Jurkat, Clone E6-1 (cell line): ENCODE measurements around the gene MGAT1.
A peak's percentile ranks its signal among the peaks of the same experiment; 100 is the strongest.

Experiments used
- DNase-seq: peaks from one replicate; pipeline ENCODE4 v3.0.0-alpha.2; 2011; ENCODE audit warnings: low read depth, low spot score
- H3K4me3 ChIP-seq: 2 replicates; pipeline ENCODE4 v1.5.1; 2011; ENCODE audit warnings: mild to moderate bottlenecking, low read length, control low read depth, moderate library complexity

The MGAT1 gene

DNA sequence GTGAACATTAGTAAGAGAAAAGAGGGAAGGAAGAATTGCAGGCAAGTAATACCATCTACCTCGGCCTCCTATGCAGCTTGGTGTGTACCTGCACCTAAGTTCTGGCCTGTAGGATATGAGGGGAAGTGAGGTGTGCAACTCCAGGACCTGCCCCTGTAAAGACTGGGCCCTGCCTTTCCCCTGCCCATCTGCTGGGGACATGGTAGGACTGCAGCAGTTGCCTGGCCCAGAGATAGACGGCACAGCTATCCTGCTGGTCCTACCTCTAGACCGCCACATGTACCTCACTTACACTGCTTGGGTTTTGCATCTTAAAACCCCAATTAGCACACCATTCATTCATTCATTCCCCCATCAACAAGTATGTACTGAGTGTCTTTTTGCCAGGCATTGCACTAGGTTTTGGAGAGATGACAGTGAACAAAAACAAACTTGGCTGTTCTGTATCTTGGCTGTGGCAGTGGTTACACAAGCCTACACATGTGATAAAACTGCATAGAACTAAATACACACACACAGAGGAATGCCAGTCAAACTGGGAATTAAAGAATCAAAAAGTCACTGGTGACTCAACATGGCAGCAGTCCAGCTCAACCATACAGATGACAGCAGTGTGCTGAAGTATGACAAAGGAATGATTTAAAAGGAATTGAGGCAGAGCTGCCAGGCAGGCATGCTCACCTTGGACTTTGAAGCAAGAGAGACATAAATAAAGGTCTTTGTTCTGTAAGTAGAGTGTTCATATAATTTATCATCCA lies 23.3 kb upstream of the MGAT1 start:
- no peak for DNase-seq
- H3K4me3 ChIP-seq, result no peak overlapping the region

DNA sequence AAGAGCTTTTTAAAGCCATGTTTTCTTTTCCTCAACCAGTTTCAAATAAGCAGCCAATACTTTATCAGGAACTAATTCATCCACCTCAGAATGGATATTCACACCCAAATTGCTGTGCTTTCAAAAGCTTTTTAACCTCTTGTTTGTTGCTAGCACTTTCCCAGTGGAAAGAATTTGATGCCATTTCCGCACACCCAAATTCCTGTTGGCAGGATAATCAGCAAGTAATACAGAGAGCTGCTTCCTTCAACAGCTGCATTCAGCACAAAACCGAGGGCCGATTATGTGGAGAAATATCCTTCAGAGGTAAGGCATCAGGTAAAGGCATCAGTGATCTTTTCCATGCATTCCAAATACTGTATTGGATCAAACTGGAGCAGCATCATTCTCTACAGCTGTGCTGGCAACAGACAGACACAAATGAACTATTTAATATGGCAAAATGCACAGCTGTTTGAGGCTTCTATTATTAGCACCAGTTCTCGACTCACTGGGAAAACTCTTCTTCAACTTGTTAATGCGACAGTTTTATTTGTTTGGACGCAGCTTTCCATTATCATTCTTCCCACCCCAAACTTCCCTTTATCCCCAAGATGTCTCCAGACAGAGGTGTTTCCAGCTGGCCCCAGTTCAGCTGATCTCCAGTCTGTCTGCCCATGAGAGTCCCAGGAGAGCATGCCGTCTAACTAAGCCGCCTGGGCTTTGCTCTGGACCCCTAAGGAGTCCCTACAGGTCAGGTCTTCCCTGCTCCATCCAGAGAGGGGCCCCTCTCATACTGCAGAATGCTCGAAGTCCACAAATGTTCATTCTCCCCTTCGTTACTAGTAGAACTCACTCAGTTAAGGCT lies 22.2 kb upstream of the MGAT1 start:
- DNase-seq, result no peak
- no peak overlapping the region for H3K4me3 ChIP-seq

DNA sequence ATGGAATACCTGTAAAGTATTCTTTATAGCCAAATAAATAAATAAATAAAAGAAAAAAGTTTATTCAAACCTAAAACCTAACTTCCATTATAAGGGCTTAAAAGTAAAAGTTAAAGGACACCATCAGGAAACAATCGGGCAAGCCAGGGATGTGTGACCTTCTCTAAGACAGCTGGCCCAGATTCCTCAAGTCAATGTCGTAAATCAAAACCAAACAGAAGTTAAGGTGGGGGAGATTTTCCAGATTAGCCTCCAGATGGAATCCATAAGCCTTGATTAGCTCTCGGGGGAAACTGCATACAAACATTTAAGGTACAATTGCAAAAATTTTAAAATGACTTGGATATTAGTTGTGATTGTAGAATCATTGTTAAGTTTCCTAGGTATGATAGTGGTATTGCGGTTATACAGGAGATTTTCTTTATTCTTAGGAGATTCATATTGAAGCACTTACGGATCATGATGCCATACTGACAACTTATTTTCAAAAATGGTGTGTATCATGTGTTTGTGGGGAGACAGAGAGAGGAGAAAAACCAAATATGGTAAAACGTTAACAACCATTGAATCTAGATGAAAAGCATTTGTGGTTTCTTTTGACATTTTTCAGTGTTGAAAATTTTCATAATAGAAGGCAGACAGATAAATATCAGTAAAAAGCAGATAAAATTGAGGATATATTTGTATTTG lies 21.5 kb upstream of the MGAT1 start:
- H3K4me3 ChIP-seq, result no peak overlapping the region
- peak; percentile 29 for DNase-seq

DNA sequence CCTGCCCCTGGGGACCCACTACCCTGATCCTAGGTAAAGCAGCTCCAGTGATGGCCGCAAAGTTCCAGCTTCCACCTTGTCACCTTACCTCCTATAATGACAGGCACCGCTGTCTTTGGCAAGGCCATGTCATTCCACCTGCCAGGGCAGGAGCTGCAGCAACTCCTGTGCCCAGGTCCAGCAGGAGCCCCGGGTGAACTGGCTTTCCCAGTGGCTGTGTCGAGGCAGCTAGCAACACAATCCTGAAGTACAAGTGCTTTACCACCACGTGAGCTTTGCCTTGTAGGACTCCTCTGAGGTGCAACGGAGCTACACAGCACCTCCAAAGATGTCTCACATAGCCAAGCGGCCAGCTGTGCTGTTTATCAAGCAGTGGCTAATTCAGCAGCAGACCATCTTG lies 20.7 kb upstream of the MGAT1 start:
- no peak for DNase-seq
- no peak overlapping the region for H3K4me3 ChIP-seq

DNA sequence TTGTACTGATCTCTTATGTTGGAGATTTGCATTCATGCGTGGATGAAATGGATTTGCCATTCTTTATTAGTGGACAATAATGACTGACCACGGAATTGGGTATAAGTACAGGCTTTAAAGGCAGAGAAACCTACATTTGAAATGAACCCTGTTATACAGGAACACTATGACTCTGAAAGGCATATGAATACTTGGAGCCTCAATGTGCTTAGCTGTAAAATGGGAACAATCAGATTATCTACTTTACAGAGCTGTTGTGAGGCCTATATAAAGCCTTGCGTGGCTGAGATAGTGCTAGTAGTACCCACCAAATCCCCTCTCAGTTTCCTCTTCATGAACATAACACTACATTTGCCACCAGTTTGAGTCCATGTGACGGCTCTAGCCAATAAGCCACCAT lies 18.9 kb upstream of the MGAT1 start:
- no peak overlapping the region for H3K4me3 ChIP-seq
- DNase-seq, result no peak

DNA sequence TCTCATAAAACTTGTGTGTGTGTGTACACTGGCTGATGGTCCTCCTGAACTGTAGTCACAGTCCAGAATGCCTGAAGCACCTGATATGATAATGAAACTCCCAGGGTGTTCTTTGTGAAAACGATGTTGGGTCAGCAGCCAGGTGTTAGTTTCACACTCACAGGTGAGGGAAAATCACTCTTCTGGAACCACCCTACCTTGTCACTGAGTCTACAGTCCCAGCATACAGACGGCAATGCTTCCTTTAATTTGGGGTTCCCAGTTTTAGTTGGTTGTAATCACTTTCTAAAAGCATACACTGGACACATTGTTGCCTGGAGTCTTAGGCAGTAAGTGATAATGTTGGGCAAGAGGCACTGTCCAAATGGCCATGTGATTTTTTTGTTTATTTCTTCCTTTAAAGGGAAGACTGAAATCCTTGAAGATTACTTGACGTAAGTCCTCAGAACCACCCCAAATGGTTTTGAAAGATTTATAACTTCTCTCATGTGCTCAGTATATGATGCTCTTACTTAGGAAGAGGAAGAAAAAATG lies 18.2 kb upstream of the MGAT1 start:
- no peak overlapping the region for H3K4me3 ChIP-seq
- DNase-seq, result no peak

DNA sequence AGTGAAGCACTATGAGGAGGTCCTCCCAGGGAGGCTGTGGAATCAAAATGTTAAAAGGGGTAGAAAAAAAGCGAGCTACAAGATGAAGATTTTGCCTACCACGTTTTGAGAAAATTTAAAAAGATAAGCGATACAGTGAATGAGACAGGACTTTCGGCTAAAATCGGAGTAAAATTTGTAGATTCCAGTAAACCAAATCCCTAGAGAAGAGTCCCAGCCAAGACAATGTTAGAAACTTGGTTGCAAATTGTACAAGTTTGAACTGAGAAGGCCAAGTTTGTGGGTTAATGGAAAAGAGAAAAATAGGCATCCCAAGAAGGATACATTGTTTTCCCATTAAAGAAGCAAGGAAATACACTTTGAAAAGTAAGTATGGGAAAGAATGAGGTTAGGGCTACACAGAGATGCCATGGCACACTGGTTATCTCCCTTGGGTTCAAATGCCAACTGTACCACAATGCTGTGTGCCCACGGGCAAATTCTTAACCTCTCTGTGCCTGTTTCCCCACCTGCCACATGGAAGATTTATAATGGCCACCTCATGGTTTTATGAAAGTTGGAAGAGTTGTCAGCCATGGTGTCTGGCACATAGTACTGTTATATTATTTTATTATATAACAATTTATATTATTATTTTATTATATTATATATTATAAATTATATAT lies 16.2 kb upstream of the MGAT1 start:
- H3K4me3 ChIP-seq, result no peak overlapping the region
- DNase-seq, result no peak

DNA sequence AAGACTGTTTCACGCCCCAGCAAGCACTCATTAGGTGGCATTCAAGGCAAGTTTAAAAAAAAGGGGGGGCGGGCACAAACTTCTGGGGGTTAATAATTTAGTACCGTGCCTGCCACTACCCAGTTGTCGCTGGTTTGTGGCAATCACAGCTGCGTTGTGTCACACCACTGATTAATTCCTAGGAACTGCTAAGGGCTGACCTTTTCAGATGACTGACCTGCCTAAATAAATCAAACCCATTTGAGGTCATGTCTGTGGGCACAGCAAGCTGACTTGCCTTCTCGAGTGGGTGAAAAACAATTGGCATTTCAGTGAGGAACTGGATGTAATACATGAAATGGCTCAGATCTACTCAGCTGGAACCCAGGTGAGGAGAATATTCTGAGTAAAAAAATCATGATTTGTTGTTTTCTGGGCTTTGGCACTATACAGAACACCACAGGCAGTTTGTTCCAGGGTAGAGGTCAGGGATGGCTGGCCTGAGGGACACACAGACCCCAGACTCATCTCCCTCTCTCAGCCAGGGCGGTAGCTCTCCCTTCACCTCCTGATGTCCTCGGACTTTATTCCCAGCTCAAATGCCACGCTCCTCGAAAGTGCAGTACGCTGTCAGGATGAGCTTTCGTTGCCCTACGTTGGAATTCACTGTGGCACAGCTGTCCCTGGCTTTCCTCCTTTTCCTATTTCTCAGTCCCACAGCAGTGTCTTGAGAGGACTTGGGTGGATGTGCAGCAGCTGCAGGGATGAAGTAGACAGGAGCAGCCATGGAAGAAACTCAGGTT lies 15.5 kb upstream of the MGAT1 start:
- no peak overlapping the region for H3K4me3 ChIP-seq
- DNase-seq, result no peak

DNA sequence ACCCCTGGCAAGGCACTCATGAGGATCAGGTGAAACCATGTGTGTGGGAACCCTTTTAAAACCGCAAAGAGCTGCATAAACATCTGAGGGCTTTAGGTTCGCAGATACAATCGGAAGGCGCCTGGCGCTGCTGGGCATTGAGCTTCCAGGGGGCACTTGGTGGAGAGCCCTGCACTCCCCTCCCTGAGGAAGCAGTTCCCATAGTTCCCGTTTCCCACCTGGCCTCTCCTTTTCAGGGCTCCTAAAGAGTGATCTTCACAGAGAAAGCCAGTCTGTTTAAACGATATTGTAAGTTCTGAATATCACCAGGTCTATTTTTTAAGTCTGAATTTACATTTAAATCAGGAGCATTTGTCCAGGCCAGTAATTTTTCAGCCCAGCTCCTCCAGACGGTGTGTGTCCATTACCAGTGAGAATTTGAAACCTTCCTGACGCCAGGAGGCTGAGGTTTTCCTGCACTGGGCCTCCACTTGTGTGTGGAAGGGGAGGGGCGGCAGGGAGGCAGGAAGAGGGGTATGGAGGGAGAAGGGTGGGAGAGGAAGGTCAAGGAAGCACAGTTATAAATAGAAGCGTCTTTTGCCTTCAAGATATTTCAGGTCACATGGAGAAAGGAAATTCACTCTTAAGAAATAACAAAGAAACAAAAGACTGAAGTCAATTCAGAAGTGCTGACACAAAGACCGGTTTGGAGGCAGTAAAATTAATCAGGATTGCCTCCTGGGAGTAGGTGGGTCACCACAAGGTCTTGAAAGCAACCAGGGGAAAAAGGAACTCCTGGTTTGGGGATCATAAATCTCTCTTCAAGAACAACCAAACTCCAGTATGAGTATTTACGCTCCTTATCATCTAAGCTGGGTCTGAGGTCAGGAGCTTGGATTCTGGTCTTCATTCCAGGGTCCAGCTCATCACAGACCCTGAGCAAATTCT lies 14.3 kb upstream of the MGAT1 start:
- DNase-seq, result peak; percentile 32
- H3K4me3 ChIP-seq, result no peak overlapping the region

DNA sequence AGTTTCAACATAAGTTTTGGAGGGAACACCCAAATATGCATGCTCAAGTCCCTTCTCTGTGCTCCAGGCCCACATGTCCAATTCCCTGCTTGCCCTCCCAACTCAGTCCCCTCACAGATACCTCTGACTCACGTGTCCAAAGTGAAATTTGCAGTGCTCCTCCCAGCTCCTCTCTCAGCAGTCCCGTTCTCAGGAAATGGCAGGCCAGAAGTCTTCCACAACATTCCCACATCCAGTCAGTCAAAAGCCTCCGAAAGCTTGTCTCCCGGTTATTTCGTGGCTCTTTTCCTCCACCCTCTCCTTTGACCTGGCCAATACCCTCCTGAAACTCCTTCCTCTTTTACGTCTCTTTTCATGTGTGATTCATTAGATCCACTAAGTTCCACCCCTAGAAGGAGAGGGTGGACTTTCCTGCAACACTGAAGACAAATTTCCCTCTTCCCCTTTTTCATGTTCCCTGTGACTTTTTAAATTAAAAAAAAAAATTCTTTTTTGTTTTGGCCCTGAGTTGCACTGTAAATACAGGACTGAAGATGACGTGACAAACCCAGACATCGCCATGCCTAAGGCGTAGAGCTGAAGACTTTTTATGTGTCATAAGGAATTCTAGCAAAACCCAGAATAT lies 12.8 kb upstream of the MGAT1 start:
- no peak for DNase-seq
- no peak overlapping the region for H3K4me3 ChIP-seq

DNA sequence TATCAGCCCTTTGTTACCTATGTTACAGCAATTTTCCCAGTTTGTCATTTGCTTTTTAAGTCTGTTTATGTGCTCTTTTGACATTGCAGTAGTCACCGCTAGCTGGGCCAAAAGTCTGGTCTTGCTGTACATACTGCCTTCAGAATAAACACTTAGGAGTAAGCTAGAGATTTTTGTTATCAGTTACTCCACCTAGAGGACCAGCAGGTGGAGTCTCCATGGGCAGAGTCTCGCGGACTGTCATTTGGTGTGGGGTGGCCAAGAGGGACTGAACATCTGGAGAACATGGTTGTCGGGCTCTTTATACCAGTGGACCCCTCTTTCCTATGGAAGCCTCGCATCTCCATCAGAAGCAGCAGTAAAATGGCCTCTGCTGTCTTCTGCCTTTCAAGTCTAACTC lies 10.8 kb upstream of the MGAT1 start:
- no peak for DNase-seq
- H3K4me3 ChIP-seq, result no peak overlapping the region

DNA sequence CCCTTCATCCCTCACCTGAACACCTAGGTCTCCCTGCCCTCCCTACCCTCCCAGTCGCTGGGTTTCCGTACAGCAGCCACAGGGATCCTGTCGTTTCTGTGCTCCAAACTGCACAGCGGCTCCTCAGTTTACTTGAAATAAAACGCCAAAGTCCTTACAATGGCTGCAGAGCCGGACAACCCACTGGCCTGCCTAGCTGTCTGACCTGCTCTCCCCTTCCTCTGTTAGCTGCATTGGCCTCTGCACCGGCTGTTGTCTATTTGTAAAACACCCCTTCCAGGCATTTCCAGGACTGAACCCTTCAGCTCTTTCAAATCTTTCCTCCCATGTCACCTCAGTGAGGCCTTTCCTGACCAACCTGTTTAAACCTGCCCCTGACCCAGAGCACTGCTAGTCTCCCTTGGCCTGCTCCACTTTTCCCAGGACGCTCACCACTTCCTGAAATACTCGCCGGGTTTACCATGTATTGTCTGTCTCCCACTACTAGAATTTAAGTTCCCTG lies 9.1 kb upstream of the MGAT1 start:
- no peak for DNase-seq
- peak overlapping the region; percentile 60; the same call in 1 of the 2 replicates for H3K4me3 ChIP-seq

DNA sequence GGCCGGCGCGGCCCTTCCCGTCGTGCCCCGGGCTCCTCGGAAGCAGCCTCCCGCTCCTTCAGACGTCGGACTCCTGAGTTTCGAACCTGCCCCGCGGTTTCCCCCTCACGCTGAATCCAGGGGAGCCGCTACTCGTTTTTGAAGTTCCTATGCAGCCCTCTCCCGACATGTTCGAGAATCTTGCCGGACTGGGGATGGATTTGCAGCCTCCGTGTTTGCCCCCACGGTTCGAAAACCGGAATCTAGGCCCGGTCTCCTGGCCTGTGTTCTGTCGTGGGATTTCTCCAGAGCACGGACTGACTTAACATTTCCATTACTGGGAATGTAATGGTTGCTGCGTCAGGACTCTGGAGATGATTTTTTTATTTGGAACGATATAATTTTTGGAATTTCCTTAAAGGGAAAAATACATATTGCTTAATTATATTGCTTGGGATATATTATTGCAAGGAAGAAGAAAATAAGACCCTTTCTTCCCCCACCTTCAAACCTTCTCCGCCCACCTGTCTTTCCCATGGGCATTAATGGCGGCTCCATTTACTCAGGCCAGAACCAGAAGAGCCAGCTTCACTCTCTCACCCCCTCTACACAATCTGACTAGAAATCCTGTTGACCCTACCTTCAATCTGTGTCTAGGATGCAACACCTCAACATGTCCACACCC lies 8.5 kb upstream of the MGAT1 start:
- DNase-seq, result peak; percentile 29
- H3K4me3 ChIP-seq, result peak overlapping the region; percentile 60

DNA sequence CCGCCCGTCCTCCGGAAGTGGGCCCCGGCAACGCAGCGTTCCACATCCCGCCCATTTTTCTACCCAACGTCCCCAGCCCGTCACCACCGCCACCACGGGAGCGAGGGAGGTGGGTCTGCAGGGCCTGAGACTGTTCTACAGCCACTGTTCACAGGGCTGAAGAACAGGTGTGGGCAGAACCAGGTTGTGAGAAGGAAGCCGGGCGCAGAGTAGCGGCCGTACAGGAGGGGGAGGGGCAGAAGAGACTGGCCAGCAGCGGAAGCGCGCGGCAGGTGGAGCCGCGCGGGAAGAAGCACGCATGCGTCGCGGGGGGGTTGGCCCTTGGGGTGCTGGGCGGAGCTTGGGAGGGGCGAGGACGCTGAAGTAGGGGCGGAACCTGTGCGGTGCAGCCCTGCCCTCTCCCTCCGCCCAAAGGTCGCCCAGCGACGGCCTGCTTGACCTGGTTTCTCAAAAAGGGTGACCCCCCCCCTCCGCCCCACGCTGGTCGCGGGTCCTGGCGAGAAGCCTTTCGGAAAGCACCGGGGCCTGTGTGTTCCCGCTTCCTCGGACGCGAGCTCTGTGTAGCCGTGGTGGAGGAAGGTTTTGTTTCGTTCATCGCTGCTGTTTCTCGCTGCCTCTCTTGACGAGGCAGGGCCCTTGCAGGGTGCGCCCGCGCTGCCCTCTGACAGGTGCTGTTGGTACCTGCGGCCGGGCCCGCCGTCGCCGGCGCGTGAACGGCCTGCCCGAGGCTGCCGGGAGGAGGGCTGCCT lies 7.8 kb upstream of the MGAT1 start:
- peak overlapping the region; percentile 60 for H3K4me3 ChIP-seq
- peak; percentile 90 for DNase-seq

DNA sequence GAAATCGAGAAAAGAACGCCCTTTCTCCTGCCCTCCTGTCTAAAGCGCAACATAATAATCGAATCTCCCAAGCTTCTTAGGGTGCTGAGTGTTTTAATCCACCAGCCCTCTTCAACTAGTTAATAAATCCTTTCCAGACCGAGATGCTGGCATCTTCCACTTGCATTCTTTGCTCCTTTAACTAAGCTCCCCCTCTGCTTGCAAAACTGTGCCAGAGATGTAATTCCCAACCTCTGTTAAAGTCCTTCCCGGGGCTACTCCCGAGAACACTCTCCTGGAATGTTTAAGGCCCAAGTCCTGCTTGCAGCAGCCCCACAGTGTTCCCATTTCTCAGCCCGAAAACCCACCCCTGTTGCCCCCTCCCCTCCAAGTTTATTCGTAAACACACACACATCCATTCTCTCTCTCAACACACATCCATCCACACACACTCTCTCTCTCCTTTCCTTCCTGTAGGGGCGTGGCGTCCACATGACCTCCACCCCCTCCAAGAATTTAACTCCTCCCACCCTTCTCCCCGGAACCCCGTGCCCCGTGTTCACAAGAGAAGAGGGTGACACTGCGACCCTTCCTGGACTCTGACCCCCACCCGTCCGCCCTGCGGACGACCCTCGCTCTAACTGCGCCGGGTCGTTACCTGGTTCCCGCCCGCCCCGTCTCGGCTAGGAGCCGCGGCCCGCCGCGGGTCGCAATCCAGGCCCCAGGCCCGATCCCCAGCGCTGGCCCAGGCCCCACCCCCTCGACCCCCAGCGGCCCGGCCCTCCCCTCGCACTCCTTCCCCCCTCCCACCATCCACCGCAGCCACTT lies 7.0 kb upstream of the MGAT1 start:
- H3K4me3 ChIP-seq, result peak overlapping the region; percentile 60
- DNase-seq, result peak; percentile 93
